AG09309 (cell line): ENCODE measurements around the gene MTX3.

ENCODE experiments used
- DNase-seq: peaks from one replicate; pipeline ENCODE4 v3.0.0-alpha.2; 2010; ENCODE audit warnings: low read depth
- H3K4me3 ChIP-seq: 2 replicates; pipeline ENCODE4 v1.5.1; 2011; ENCODE audit warnings: mild to moderate bottlenecking, low read depth, low read length, moderate library complexity; ENCODE audit not compliant: control insufficient read depth
- TF ChIP-seq, protein P1 (sequence below): IDR thresholded peaks from 2 replicates; pipeline ENCODE4 v1.5.1; 2011; ENCODE audit warnings: mild to moderate bottlenecking, low read depth, low read length, inconsistent platforms; ENCODE audit not compliant: insufficient read depth, control insufficient read depth; ENCODE audit errors: missing control alignments

The MTX3 gene

GRCh38 chr5:79934681-79935080, 56.4 kb downstream of the MTX3 start:
- no peak for DNase-seq
- TF ChIP-seq, protein P1, sequence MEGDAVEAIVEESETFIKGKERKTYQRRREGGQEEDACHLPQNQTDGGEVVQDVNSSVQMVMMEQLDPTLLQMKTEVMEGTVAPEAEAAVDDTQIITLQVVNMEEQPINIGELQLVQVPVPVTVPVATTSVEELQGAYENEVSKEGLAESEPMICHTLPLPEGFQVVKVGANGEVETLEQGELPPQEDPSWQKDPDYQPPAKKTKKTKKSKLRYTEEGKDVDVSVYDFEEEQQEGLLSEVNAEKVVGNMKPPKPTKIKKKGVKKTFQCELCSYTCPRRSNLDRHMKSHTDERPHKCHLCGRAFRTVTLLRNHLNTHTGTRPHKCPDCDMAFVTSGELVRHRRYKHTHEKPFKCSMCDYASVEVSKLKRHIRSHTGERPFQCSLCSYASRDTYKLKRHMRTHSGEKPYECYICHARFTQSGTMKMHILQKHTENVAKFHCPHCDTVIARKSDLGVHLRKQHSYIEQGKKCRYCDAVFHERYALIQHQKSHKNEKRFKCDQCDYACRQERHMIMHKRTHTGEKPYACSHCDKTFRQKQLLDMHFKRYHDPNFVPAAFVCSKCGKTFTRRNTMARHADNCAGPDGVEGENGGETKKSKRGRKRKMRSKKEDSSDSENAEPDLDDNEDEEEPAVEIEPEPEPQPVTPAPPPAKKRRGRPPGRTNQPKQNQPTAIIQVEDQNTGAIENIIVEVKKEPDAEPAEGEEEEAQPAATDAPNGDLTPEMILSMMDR = no peak
- no peak overlapping the region for H3K4me3 ChIP-seq

- TF ChIP-seq, protein P1 = no peak
- no peak overlapping the region for H3K4me3 ChIP-seq
- peak; percentile 33 for DNase-seq
These were observed 58.3 kb downstream of the MTX3 start for GRCh38 chr5:79932510-79933504.

DNA sequence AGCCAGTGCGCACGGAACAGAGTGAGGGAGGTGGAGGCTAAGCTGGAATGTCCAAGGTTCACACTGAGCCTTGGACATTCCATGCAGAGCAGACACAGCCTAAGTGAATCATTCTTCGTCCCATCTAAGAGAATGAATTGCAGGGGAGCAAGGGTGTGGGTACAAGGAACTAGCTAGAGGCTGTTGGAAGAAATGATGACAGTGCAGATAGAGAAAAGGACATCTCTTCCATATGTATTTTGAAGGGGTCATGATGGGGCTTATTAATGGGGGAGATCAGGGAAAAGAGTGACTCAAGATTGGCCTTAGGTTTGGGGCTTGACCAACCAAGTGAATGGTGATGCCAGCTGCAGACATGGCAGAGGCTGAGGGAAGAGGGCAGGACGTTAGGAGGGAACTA, 59.2 kb downstream of the MTX3 start:
- H3K4me3 ChIP-seq = no peak overlapping the region
- no peak for DNase-seq
- TF ChIP-seq, protein P1 = no peak

DNA sequence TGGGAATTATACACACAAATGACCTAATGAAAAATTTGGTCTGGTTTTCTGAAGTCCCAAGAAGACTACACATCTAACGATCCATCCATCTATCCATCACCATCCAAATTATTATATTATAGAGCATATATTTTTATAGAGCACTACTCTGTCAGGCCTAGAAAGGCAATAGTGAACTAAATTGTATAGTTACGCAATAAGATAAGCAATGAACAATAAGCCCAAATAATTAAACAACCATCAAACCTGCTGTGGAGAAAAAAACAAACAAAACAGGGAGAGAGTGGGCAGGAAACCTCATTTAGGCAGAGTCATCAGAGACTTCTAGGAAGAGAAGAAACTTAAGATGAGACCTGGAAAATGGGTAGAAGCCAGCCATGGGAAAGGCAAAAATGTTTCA, 59.7 kb downstream of the MTX3 start:
- DNase-seq = no peak
- TF ChIP-seq, protein P1 = no peak
- H3K4me3 ChIP-seq = no peak overlapping the region

DNA sequence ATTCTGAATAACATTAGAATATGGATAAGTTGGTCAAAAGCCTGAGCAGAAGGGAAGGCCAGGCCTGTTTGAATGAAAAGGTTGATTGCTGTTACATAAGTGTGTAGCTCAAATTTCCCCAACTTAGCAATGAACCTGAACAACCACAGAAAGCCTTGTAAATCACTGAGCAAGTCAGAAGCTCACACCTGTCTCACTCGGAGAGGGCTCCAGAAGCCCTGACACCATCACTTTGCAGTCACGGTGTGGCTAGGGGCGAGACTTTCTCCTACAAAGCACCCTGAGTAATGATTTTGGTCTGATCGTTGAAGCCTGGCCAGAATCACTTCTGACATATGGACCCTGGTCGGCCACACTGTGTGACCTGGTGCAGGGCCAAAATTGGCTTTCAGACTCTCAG, 62.0 kb downstream of the MTX3 start:
- TF ChIP-seq, protein P1 = no peak
- no peak overlapping the region for H3K4me3 ChIP-seq
- no peak for DNase-seq
